HG02973 (cell line): ENCODE results near the gene YJEFN3.

Source experiments
- ATAC-seq: cut with Tn5 transposase; IDR thresholded peaks from one replicate; pipeline ENCODE4 v1.9.1; 2021; ENCODE audit warnings: moderate library complexity; ENCODE audit not compliant: unreplicated experiment

The YJEFN3 gene

DNA sequence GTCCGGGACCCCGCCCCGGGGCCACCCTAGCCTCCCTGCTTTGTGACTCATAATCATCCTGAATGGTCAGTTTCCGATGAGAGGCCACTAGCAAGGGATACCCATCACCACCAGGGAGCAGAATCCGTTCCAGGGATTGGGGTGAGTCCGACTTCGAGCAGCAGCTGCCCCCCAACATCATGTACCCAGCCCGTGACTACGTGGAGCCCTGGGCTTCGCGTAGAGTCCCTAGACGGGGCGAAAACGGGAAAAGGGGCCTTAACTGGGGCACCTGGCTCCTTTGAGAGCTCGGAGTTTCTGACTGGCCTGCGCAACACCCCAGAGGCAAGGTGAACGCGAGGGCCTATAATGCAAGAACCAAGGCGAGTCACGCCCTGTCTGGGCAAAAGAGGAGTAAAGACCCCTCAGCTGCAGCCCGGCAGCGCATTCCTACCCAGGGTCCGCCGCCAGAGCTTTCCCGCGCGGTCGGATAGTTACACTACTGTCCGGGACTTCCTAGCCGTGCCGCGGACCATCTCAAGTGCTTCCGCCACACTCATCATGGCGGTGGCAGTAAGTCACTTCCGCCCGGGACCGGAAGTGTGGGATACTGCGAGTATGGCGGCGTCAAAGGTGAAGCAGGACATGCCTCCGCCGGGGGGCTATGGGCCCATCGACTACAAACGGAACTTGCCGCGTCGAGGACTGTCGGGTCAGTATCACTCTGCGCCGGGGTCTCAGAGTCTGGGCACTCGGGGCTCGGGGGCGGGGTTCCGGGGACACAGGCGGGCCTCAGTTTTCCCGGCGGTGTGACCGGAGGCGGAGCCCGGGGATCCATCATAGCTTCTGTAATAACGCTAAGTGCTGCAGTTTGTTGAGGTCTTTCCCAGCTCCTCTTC is 12.8 kb upstream of the YJEFN3 start, which contains the start of gene NDUFA13:
Gene NDUFA13, plus strand, starts transcription at position 584 of the 878 bp plus-strand sequence. Its CDS starts 14 bp downstream, at position 598.
- ATAC-seq = peak; percentile 90

DNA sequence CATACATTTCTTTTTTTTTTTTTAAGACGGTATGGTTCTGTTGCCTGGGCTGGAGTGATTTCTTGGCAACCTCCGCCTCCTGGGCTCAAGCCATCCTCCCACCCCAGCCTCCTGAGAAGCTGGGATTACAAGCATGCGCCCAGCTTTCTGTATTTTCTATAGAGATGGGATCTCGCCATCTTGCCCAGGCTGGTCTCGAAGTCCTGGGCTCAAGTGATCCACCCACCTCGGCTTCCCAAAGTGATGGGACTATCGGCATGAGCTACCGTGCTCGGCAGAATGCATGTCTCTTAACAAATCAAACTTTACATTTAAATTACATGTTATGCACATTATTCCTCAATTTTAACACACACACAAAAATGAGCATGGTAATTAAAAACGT is 11.5 kb upstream of the YJEFN3 start:
- ATAC-seq = no peak

- no peak for ATAC-seq
These were observed 7.7 kb upstream of the YJEFN3 start for GRCh38 chr19:19520989-19521388.

- no peak for ATAC-seq
These were observed 5.5 kb upstream of the YJEFN3 start for GRCh38 chr19:19523177-19523576.

GRCh38 chr19:19524053-19524452 is 4.7 kb upstream of the YJEFN3 start:
- no peak for ATAC-seq

DNA sequence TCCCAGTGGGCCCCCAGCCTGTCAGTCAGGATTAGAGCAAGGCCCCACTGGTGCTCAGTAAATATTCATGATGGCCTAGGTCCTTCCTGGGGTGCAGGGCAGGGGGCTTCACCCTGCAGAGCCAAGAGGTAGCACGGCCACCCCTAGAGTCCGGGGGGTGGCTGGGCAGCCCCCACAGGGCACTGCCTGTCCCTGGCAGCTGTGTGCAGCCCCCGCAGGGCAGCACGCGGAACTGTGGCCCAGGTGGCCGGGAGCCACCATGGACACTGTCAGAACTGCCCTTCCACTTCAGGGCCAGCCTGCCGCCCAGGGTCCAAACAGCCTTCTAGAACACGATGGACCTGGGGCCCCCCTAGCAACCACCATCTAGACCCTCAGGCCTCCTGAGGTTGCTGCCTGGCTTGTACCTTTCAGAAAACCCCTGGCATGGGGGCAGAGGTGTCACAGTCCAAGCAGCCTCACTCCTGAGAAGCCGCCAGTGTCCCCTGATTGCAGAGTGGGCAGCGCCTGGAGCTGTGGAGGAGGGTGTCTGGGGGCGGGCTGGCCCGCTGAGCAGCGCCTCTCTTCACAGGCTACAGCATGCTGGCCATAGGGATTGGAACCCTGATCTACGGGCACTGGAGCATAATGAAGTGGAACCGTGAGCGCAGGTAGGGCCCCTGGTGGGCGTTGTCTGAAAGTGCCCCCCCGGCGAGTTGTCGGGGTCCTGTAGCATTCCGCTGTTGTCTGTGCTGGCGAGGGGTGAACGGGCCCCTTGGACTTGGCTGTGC is 2.9 kb upstream of the YJEFN3 start:
- no peak for ATAC-seq

DNA sequence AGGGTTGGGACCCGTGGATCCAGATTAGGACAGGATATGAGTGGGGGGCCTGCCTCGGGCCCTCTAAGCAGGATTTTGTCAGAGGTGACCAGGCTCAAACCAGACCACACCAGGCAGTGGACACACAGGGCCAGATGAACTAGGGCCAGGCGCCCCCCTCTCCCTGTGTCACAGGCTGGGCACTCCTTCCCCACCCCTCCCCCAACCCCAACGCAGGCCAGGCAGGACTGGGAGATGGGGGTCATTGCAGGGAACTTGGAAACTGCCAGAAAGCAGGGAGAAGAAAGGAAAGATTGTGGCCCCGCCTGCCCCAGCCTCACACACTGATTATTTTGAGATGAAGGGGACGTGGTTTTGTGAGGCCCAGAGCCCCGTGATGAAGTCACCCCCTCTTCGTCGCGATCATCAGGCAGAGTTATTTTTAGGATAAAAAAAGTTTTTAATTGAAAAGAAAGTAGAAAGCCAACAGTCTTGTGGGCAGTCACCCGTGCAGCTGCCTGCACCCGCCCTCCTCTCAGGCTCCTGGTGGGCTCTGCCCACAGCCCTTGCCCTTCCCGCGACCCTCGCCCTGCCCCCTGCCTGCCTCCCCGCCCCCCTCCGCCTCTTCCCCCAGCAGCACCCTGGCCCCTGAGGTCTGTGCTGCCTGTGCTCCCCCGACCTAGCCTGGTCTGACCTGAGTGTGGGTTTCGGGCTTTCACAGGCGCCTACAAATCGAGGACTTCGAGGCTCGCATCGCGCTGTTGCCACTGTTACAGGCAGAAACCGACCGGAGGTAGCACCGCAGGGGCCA is 1.9 kb upstream of the YJEFN3 start:
- no peak for ATAC-seq

DNA sequence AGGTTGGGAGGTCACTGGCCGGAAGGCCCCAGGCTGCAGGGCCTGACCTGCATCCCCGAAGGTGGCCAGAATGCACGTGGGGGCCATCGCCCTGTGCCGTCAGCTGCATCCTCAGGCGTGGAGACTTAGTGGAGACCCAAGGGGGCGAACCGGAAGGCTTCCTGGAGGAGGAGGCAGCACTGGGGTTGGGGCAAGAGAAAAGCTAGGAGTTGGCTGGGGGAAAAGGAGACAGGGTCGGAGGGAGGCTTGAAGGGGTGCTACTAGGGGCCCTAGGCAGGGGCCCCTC is 1.4 kb upstream of the YJEFN3 start:
- no peak for ATAC-seq

GRCh38 chr19:19527674-19528625 is 761 bp upstream of the YJEFN3 start:
- no peak for ATAC-seq

DNA sequence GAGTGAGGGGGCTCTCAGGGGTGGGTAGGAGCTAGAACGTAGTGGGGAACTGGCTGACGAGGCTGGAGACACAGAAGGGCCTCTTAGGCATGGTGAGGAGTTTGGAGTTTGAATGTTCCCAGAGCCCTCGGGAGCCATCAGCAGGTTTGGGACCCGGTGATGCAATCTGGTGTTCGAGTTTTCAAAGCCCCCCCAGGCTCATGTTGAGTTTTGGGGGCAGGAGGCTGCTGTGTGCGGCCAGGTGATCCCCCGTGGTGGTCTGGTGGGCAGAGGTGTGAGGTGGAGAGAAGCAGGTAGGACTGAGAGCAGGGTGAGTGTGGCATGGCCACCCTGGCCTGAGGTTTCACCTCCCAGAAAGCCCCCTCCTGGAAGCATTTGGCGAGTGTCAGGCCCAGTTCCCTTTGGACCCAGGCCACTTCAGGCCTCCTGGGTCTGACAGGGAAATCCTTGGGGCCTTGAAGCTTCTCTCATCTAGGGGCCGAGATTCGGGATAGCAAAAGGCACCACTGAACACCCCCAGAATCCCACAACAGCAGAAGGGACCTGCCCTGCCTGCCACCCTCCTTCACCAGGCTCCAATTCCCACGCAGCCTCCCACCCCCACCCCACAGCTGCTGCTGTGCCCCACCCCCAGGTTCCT is 1.2 kb downstream of the YJEFN3 start:
- no peak for ATAC-seq

- no peak for ATAC-seq
These were observed 1.7 kb downstream of the YJEFN3 start for GRCh38 chr19:19530423-19530804.

GRCh38 chr19:19530889-19531288 is 2.2 kb downstream of the YJEFN3 start:
- ATAC-seq = no peak

DNA sequence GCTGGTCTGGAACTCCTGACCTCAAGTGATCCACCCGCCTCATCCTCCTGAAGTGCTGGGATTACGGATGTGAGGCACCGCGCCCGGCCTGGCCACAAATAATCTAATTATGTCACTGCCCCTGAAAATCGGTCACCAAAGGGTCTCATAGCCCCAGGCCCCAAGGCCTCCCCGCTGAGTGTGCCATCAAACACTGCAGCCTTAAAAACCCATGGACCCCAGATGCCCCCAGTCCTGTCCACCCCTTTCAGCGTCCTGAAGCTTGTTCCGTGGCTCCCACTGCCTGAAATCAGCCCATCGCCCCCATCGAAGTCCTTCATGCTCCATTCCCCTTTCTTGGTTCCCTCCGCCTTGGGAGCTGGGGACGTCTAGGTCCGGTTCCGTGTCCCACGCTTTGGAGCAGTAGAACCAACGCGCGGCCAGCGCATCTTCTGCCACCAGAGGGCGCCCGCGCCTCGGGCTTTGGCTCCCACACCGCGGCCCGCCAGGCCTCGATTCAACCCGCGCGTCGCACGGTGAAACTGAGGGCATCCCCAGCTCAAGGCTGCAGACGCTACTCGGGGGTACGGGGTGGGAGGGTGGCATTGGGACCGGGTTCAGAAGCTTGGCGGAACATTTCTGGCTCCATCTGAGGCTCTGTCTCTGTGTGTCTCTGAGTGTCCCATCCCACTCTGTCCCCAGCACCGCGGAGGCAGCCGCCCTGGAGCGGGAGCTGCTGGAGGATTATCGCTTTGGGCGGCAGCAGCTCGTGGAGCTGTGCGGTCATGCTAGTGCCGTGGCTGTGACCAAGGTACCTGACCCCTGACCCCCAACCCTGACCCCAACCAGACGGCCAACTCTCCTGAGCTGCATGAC is 3.5 kb downstream of the YJEFN3 start:
- peak; percentile 53 for ATAC-seq

DNA sequence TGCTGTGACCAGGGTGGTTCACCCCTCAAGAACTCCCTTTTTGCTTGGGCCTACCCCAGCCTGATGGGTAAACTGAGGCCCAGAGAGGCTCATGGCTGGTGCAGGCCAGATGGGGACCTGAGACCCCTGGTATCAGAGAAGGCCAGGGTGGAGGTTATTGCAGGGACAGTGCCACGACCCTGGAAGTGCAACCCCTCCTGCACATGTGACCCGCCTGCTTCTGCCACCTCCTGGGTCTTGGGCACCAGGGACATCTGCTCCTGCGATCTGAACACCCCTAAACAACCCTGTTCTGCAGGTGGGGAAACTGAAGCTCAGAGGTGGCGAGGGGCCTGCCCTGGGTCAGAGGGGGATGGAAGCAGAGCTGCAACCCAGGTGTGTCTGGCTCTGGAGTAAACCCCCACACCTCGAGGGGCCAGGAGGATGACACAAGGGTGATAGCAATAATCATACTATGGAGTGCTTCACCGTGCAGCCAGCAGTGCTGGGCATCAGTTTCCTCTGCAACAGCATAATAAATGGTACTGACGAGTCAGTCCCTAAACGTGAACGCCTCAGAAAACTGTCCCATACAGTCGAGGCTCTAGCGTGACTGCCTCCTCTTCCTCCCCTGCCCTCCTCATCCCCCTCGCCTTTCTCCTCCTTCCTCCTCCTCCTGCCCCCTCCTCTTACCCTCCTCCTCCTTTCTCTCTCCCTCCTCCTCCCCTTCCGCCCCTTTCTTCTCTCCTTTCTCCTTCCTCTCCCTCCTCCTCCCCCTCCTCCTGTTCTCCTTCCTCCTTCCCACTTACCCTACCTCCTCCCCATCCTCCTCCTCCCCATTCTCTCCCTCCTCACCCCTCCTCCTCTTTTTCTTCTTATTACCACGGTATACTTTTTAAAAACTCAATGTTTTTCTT is 4.3 kb downstream of the YJEFN3 start:
- ATAC-seq = no peak

GRCh38 chr19:19533841-19534240 is 5.1 kb downstream of the YJEFN3 start:
- no peak for ATAC-seq

DNA sequence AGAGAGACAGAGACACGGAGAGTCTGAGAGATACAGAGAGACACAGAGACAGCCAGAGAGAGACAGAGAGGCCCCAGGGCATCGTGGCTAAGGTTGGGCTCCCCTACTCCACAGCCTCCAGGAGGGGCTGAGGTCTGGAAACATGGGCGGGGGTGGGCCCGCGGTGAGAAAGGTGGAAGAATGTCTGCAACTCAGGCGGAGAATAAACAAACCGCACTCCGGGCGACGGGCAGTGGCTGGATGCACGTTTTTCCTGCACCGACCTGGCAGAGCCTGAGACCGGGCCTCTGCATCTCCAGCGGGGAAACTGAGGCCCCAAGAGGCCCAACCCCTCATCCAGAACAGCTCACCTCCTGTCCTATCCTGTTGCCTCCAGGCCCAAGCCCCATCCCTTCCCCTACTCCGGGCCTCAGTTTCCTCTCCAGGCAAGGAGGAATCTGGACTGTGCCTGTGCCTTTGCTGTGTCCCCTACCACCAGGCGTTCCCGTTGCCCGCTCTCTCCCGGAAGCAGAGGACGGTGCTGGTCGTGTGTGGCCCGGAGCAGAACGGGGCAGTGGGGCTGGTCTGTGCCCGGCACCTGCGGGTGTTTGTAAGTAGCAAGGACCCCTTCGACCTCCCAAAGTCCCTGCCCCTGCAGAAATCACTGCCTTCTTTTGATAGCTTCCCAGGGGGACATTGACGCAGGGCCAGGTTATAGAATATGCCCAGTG is 6.0 kb downstream of the YJEFN3 start:
- no peak for ATAC-seq
